Measurements from ENCODE around the gene GPR6. TPM values are rescaled to one million over a fixed set of nuclear protein-coding genes. Genes with fewer than 3 reads are reported as not detected.

Gene GPR6
- total RNA-seq, 1 experiment from 2014 or later: not detected

DNA sequence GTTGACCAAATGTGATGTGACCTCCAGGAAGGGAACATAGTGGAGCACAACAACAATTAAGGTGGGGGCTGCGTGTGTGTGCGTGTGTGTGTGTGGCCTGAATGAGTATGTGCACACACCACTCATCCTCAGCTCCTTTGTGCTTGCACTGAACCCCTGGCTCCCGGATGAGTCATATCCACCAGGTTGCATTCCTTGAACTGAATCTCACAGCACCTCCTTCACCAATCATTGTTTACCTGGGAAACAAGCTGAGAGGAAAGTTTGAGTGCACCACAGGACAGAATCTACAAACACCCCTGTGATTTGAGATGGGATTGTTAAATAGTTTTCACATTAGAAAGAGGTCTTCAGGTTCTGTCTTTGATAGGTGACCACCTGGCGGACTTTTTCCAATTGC is 33.7 kb upstream of the GPR6 start:
- ChIA-PET POLR2A (ENCODE audit: unreplicated experiment) (interaction anchor here (0.5 kb wide), 1 partner anchor 850 kb away, joined by 4 read pairs; no protein-coding TSS in a partner anchor), CTCF (interaction anchor here (1.1 kb wide), 1 partner anchor 96 kb away, joined by 5 read pairs; no protein-coding TSS in a partner anchor)
- peaks cover 13% of the 10 kb centered on the region; the same call in 1 of the 2 replicates for H3F3A ChIP-seq (ENCODE audit: insufficient read depth, low read depth)
- TF ChIP-seq EZH2 (IDR thresholded peaks at IDR 0.05; ENCODE audit: low read depth): no peak
- TF ChIP-seq, protein P1, sequence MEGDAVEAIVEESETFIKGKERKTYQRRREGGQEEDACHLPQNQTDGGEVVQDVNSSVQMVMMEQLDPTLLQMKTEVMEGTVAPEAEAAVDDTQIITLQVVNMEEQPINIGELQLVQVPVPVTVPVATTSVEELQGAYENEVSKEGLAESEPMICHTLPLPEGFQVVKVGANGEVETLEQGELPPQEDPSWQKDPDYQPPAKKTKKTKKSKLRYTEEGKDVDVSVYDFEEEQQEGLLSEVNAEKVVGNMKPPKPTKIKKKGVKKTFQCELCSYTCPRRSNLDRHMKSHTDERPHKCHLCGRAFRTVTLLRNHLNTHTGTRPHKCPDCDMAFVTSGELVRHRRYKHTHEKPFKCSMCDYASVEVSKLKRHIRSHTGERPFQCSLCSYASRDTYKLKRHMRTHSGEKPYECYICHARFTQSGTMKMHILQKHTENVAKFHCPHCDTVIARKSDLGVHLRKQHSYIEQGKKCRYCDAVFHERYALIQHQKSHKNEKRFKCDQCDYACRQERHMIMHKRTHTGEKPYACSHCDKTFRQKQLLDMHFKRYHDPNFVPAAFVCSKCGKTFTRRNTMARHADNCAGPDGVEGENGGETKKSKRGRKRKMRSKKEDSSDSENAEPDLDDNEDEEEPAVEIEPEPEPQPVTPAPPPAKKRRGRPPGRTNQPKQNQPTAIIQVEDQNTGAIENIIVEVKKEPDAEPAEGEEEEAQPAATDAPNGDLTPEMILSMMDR (conservative IDR thresholded peaks at IDR 0.05): no peak
- H3K27ac ChIP-seq: peak overlapping the region; percentile 56
- H3K79me2 ChIP-seq (ENCODE audit: low read depth): no peaks in the 10 kb centered on the region
- DNase-seq: peak; percentile 65 to 92
- H3K4me1 ChIP-seq (replicated peaks; ENCODE audit: insufficient read depth): peaks cover 37% of the 10 kb centered on the region
- peak overlapping the region; percentile 20; the same call in 1 of the 2 replicates for H3K4me3 ChIP-seq
- peak overlapping the region; percentile 59 for H3K4me2 ChIP-seq
- H2AFZ ChIP-seq: 0 out of 2 replicates have a peak overlapping the region, but pooled peaks have one; percentile 8
- no peaks in the 10 kb centered on the region for H3K36me3 ChIP-seq (ENCODE audit: low read depth)
- H3K9me3 ChIP-seq (ENCODE audit: insufficient read depth, low read depth): no peaks in the 10 kb centered on the region
- no peaks in the 10 kb centered on the region for H3K27me3 ChIP-seq (ENCODE audit: insufficient read depth, low read depth)
- H3K9me2 ChIP-seq (ENCODE audit: insufficient read depth): no peaks in the 10 kb centered on the region
- intact Hi-C loops (cut with micrococcal nuclease; ENCODE audit: unreplicated experiment): loop anchor here (1.0 kb wide), 1 partner anchor 51 kb away; no protein-coding TSS in a partner anchor
- no TSS peak for BruUV-seq (replicated peaks)
- no peaks in the 10 kb centered on the region for H4K20me1 ChIP-seq (ENCODE audit: insufficient read depth)

DNA sequence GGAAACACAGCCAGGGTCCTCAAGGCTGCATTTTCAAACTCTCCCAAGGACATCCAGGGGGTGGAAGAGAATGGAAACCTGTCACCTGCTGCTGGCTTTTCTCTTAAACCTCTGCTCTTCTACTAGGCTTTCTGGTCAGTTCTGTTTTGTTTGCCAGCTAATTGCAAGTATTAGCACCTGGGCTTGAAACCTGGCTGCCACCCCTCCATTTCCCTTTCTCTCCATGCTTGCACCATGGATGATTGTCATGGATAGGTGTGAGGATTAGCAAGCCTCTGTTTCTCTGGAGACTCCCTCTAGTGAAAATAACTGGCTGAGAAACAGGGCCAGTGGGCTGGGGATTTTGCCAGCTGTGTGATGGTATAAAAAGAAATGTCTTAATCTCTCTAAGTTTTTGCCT is 33.0 kb upstream of the GPR6 start:
- CTCF ChIA-PET: interaction anchor here (1.1 kb wide), 1 partner anchor 95 kb away, joined by 5 read pairs; no protein-coding TSS in a partner anchor
- H3K27ac ChIP-seq: peak overlapping the region; percentile 56

DNA sequence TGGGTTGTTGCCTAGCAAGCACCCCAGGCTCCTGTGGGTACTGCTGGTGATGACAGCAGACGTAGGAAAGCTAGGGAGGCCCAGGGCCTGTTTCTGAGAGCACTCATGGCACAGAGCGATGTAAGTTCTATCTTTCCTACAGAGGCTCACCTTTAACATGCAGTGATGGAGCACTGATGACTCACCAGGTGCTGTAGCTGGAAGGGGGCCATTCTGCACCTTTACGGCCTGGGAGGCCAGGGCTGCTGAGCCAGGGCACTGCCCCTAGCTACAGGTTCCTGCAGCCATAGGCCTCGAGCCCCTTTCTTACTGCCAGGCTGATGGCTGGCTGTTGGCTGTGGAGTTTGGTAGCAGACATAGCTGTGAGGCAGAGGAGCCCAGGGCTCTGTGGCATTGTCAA is 31.1 kb upstream of the GPR6 start:
- peak overlapping the region; percentile 2; the same call in 1 of the 2 replicates for H3K4me2 ChIP-seq
- H3K27ac ChIP-seq: no peak overlapping the region
- POLR2A ChIA-PET (ENCODE audit: unreplicated experiment): no interaction called here
- no peaks in the 10 kb centered on the region for H3K27me3 ChIP-seq (ENCODE audit: insufficient read depth, low read depth)
- no peaks in the 10 kb centered on the region for H4K20me1 ChIP-seq (ENCODE audit: insufficient read depth)
- H2AFZ ChIP-seq: no peak overlapping the region
- peaks cover 37% of the 10 kb centered on the region for H3K4me1 ChIP-seq (replicated peaks; ENCODE audit: insufficient read depth)
- H3K9me3 ChIP-seq (ENCODE audit: insufficient read depth, low read depth): no peaks in the 10 kb centered on the region
- H3F3A ChIP-seq (ENCODE audit: insufficient read depth, low read depth): peaks cover 13% of the 10 kb centered on the region; the same call in 1 of the 2 replicates
- DNase-seq: peak in 1 of 2 experiments; percentile 7
- H3K4me3 ChIP-seq: no peak overlapping the region
- TF ChIP-seq, protein P1 (conservative IDR thresholded peaks at IDR 0.05): no peak
- TF ChIP-seq EZH2 (IDR thresholded peaks at IDR 0.05; ENCODE audit: low read depth): no peak
- no peaks in the 10 kb centered on the region for H3K36me3 ChIP-seq (ENCODE audit: low read depth)
- H3K79me2 ChIP-seq (ENCODE audit: low read depth): no peaks in the 10 kb centered on the region
- no peaks in the 10 kb centered on the region for H3K9me2 ChIP-seq (ENCODE audit: insufficient read depth)
- intact Hi-C loops (cut with micrococcal nuclease; ENCODE audit: unreplicated experiment): no loop called here
- CTCF ChIA-PET: no interaction called here
- no TSS peak for BruUV-seq (replicated peaks)

More for the DNA sequence above, 33.0 kb upstream of the GPR6 start:
- no peak overlapping the region for H3K4me3 ChIP-seq
- no peaks in the 10 kb centered on the region for H3K36me3 ChIP-seq (ENCODE audit: low read depth)
- H3K27me3 ChIP-seq (ENCODE audit: insufficient read depth, low read depth): no peaks in the 10 kb centered on the region
- no peak for DNase-seq
- no peaks in the 10 kb centered on the region for H3K9me3 ChIP-seq (ENCODE audit: insufficient read depth, low read depth)
- no peaks in the 10 kb centered on the region for H3K9me2 ChIP-seq (ENCODE audit: insufficient read depth)
- H2AFZ ChIP-seq: 0 out of 2 replicates have a peak overlapping the region, but pooled peaks have one; percentile 8
- H4K20me1 ChIP-seq (ENCODE audit: insufficient read depth): no peaks in the 10 kb centered on the region
- no peak for TF ChIP-seq EZH2 (IDR thresholded peaks at IDR 0.05; ENCODE audit: low read depth)
- TF ChIP-seq, protein P1 (conservative IDR thresholded peaks at IDR 0.05): no peak
- intact Hi-C loops (cut with micrococcal nuclease; ENCODE audit: unreplicated experiment): no loop called here
- BruUV-seq (replicated peaks): no TSS peak
- POLR2A ChIA-PET (ENCODE audit: unreplicated experiment): no interaction called here
- H3K4me2 ChIP-seq: peak overlapping the region; percentile 59
- peaks cover 37% of the 10 kb centered on the region for H3K4me1 ChIP-seq (replicated peaks; ENCODE audit: insufficient read depth)
- H3K79me2 ChIP-seq (ENCODE audit: low read depth): no peaks in the 10 kb centered on the region
- peaks cover 13% of the 10 kb centered on the region; the same call in 1 of the 2 replicates for H3F3A ChIP-seq (ENCODE audit: insufficient read depth, low read depth)
